ENCODE data around the gene FLVCR2. TPM values are rescaled to one million over a fixed set of nuclear protein-coding genes. Genes with fewer than 3 reads are reported as not detected.

The FLVCR2 gene
- total RNA-seq, 1 experiment from 2014 or later = 13.4 TPM

- ChIA-PET CTCF (interaction anchor here (2.4 kb wide), 1 partner anchor 24 kb away, joined by 7 read pairs; the partner anchor contains the start of gene FLVCR2), POLR2A (no interaction called here)
- Mint-ChIP-seq H3K9me3 (ENCODE audit: unreplicated experiment) (no peaks in the 10 kb centered on the region), H3K27me3 (ENCODE audit: insufficient read depth, unreplicated experiment) (no peaks in the 10 kb centered on the region), H3K36me3 (ENCODE audit: insufficient read depth, unreplicated experiment) (no peaks in the 10 kb centered on the region), H3K4me1 (ENCODE audit: low read depth, unreplicated experiment) (peaks cover 22% of the 10 kb centered on the region), H3K4me3 (ENCODE audit: unreplicated experiment) (no peak overlapping the region), H3K27ac (ENCODE audit: unreplicated experiment) (no peak overlapping the region)
- H3K9me3 ChIP-seq = no peaks in the 10 kb centered on the region
- DNase-seq = no peak
- no TSS peak for BruUV-seq (replicated peaks)
- H3K4me3 ChIP-seq (ENCODE audit: low read depth, low read length) = no peak overlapping the region
- intact Hi-C loops (cut with micrococcal nuclease; ENCODE audit: unreplicated experiment) = no loop called here
- TF ChIP-seq CTCF (IDR thresholded peaks at IDR 0.05; ENCODE audit: insufficient read depth in 1 of 2, low read depth in 1 of 2, low read length in 1 of 2, severe bottlenecking in 1 of 2, unreplicated experiment in 1 of 2) = no peak
- no peaks in the 10 kb centered on the region for H3K27me3 ChIP-seq (replicated peaks; ENCODE audit: control insufficient read depth, insufficient read depth, low read length)
- no peaks in the 10 kb centered on the region for H3K36me3 ChIP-seq (ENCODE audit: control insufficient read depth, insufficient read depth, low read length)
- H3K4me1 ChIP-seq = peaks cover 21% of the 10 kb centered on the region
These were observed 24.1 kb downstream of the FLVCR2 start for GRCh38 chr14:75602503-75602902.

- H3K4me1 Mint-ChIP-seq (ENCODE audit: low read depth, unreplicated experiment) = peaks cover 22% of the 10 kb centered on the region
- Histone ChIP-seq H3K9me3 (no peaks in the 10 kb centered on the region), H3K4me1 (peaks cover 21% of the 10 kb centered on the region), H3K4me3 (ENCODE audit: low read depth, low read length) (no peak overlapping the region), H3K36me3 (ENCODE audit: control insufficient read depth, insufficient read depth, low read length) (no peaks in the 10 kb centered on the region), H3K27me3 (replicated peaks; ENCODE audit: control insufficient read depth, insufficient read depth, low read length) (no peaks in the 10 kb centered on the region)
- TF ChIP-seq CTCF (IDR thresholded peaks at IDR 0.05; ENCODE audit: insufficient read depth in 1 of 2, low read depth in 1 of 2, low read length in 1 of 2, severe bottlenecking in 1 of 2, unreplicated experiment in 1 of 2) = no peak
- no peaks in the 10 kb centered on the region for H3K27me3 Mint-ChIP-seq (ENCODE audit: insufficient read depth, unreplicated experiment)
- CTCF ChIA-PET = no interaction called here
- no peak for DNase-seq
- POLR2A ChIA-PET = no interaction called here
- BruUV-seq (replicated peaks) = no TSS peak
- no peaks in the 10 kb centered on the region for H3K9me3 Mint-ChIP-seq (ENCODE audit: unreplicated experiment)
- no peak overlapping the region for H3K27ac Mint-ChIP-seq (ENCODE audit: unreplicated experiment)
- intact Hi-C loops (cut with micrococcal nuclease; ENCODE audit: unreplicated experiment) = no loop called here
- no peak overlapping the region for H3K4me3 Mint-ChIP-seq (ENCODE audit: unreplicated experiment)
- H3K36me3 Mint-ChIP-seq (ENCODE audit: insufficient read depth, unreplicated experiment) = no peaks in the 10 kb centered on the region
These were observed 26.8 kb downstream of the FLVCR2 start for GRCh38 chr14:75604979-75605851.

- Mint-ChIP-seq H3K9me3 (ENCODE audit: unreplicated experiment) (no peaks in the 10 kb centered on the region), H3K27me3 (ENCODE audit: insufficient read depth, unreplicated experiment) (no peaks in the 10 kb centered on the region), H3K4me3 (ENCODE audit: unreplicated experiment) (no peak overlapping the region), H3K4me1 (ENCODE audit: low read depth, unreplicated experiment) (peaks cover 22% of the 10 kb centered on the region), H3K27ac (ENCODE audit: unreplicated experiment) (no peak overlapping the region), H3K36me3 (ENCODE audit: insufficient read depth, unreplicated experiment) (no peaks in the 10 kb centered on the region)
- Histone ChIP-seq H3K4me3 (ENCODE audit: low read depth, low read length) (no peak overlapping the region), H3K9me3 (no peaks in the 10 kb centered on the region), H3K4me1 (peaks cover 21% of the 10 kb centered on the region), H3K36me3 (ENCODE audit: control insufficient read depth, insufficient read depth, low read length) (no peaks in the 10 kb centered on the region), H3K27me3 (replicated peaks; ENCODE audit: control insufficient read depth, insufficient read depth, low read length) (no peaks in the 10 kb centered on the region)
- ChIA-PET POLR2A (no interaction called here), CTCF (no interaction called here)
- no TSS peak for BruUV-seq (replicated peaks)
- TF ChIP-seq CTCF (IDR thresholded peaks at IDR 0.05; ENCODE audit: insufficient read depth in 1 of 2, low read depth in 1 of 2, low read length in 1 of 2, severe bottlenecking in 1 of 2, unreplicated experiment in 1 of 2) = no peak
- no peak for DNase-seq
- intact Hi-C loops (cut with micrococcal nuclease; ENCODE audit: unreplicated experiment) = no loop called here
These were observed 27.5 kb downstream of the FLVCR2 start for GRCh38 chr14:75605916-75606315.
